Hippocampal formation (tissue), 2 donors: Measurements from ENCODE around the gene SLC29A1.

Experiments
- DNase-seq, 2 donors: peaks; one replicate each; lab custom pipeline; 2025; lab: John Stamatoyannopoulos, UW

Gene SLC29A1

GRCh38 chr6:44237021-44237812 lies 13.8 kb downstream of the SLC29A1 start:
- peak; percentile 52 to 69 for DNase-seq

DNA sequence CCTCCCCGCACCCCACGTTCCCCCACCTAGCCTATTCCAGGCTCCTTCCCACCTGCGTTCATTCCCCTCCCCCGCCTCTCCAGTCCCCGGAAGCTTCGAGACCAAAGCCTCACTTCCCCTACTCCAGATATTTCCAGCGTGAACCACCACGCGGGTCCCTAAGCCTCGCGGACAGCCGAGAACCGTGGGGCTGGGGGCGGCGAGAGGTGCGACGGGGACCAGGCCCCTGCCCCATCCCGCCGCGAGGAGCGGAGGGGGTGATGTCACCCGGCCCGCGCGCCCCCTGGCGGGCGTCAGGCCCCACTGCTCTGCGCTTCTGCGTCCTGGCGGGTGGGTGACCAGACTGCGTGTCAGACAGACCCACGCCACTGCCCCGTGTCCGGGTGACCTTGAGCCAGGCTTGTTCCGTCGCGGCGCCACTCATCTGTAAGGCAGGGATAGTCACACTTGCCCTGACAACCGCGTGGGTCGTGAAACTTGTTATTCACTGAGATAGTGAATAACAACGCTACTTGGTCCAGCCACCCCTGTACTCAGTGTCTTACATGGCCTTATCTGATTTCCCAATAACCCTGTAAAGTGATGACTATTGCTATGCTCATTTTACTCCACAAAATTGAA lies 14.5 kb downstream of the SLC29A1 start:
- peak; percentile 38 to 79 for DNase-seq

GRCh38 chr6:44238687-44239350 lies 15.4 kb downstream of the SLC29A1 start:
- no peak for DNase-seq

DNA sequence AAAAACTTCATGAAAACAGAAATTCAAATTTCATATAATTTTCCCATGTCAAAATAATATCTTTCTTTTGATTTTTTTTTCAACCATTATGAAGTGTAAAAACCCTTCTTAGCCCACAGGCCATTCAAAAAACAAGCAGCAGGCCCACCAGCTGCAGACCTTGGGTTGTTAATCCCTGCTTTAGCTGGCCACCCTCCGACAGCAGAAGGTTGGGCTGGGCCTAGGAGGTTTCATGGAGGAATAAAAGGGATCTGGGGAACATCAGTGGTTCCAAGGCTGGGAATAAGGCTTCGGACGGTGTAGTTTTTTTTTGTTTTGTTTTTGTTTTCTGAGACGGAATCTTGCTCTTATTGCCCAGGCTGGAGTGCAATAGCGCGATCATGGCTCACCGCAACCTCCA lies 19.9 kb downstream of the SLC29A1 start:
- no peak for DNase-seq

DNA sequence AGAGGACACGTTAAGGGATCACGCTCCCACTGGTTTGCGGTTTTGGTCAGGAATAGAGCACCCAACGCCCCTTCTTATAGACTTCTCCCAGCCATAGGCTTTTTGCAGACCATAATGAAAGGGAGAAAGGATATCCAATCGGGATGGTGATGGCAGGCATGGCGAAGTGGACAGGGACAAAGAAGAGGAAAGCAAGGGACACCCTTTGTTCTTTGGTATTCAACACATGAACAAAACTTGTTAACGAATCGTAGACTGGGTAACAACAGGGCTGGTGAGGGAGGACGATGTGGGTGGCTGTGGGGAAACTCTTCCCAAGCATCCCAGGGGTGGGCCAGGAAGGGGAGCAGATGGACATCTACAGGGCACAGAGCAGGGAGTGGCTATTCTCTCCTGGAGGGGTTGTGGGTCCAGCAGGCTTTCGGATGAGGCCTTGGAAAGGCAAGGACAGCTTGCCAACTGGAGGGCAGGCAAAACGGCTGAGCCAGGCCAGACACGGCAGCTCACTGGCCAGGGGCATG lies 22.1 kb downstream of the SLC29A1 start:
- no peak for DNase-seq

DNA sequence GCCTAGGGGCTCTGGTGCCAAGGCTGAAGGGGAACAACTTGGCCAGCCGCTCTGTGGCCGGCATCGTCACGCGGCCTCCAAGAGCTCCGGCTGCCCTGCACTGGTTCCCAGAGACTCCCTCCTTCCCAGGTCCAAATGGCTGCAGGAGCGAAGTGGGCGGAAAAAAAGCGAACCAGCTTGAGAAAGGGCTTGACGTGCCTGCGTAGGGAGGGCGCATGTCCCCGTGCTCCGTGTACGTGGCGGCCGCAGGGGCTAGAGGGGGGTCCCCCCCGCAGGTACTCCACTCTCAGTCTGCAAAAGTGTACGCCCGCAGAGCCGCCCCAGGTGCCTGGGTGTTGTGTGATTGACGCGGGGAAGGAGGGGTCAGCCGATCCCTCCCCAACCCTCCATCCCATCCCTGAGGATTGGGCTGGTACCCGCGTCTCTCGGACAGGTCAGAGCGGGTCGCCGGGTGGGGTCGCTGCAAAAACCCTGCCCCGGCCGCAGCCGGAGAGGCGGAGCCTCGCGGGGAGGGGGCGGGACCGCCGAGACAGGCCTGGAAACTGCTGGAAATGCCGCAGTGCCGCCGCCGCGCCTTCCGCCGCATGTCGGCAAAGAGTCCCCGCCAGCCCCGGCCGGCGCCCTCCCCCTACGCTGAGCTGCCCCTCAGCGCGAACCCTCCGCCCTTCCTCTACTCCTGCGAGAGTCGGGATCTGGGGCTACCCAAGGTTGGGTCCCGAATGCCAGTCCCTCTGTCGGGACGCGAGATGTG lies 22.7 kb downstream of the SLC29A1 start:
- peak; percentile 75 to 81 for DNase-seq

DNA sequence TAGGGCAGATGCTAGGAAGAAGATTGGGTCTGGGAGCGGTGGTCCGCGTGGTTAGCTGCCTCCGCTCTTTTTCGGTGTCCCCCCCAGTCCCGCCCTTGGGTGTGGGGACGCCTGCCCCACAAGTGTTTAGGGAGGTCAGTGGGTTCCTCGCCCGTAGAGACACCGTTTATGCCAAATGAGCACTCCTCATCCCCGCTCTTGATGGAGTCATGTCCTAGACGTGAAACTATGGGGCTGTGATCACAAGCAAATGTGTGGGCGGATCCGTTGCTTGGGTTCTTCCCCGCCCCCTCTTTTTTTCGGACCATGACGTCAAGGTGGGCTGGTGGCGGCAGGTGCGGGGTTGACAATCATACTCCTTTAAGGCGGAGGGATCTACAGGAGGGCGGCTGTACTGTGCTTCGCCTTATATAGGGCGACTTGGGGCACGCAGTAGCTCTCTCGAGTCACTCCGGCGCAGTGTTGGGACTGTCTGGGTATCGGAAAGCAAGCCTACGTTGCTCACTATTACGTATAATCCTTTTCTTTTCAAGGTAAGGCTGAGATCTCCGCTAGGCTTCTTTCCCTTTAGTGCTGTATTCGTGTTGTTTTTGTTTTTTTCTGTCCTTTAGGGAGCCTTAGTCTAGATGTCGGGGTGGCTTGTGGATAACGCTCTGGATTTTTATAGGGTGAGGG lies 23.4 kb downstream of the SLC29A1 start, which contains the start of gene HSP90AB1:
Gene HSP90AB1 (plus strand): TSS at position 439 of the 675 bp plus-strand sequence. CDS start 1,529 bp downstream, outside the sequence.
- peak; percentile 88 to 95 for DNase-seq

GRCh38 chr6:44247338-44248302 lies 24.2 kb downstream of the SLC29A1 start:
- peak in 1 of 2 donors; percentile 60 for DNase-seq

- DNase-seq, result no peak
Measured at GRCh38 chr6:44248579-44248978, 25.2 kb downstream of the SLC29A1 start.

DNA sequence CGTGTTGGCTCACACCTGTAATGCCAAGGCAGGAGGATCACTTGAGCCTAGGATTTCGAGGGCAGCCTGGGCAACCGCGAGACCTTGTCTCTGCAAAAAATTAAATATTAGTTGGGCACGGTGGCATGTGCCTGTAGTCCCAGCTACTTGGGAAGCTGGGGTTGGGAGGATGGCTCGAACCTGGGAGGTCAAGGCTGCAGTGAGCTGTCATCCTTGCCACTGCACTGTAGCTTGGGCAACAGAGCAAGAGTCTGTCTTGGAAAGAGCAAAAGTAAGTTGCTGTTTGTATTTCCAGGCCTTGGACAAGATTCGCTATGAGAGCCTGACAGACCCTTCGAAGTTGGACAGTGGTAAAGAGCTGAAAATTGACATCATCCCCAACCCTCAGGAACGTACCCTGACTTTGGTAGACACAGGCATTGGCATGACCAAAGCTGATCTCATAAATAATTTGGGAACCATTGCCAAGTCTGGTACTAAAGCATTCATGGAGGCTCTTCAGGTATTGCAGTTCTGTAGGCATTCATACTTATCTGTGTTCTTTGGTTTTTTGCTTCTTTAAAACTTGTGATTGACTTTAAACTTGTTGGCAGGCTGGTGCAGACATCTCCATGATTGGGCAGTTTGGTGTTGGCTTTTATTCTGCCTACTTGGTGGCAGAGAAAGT lies 25.8 kb downstream of the SLC29A1 start:
- no peak for DNase-seq

- no peak for DNase-seq
Measured at GRCh38 chr6:44250067-44250717, 26.8 kb downstream of the SLC29A1 start.

DNA sequence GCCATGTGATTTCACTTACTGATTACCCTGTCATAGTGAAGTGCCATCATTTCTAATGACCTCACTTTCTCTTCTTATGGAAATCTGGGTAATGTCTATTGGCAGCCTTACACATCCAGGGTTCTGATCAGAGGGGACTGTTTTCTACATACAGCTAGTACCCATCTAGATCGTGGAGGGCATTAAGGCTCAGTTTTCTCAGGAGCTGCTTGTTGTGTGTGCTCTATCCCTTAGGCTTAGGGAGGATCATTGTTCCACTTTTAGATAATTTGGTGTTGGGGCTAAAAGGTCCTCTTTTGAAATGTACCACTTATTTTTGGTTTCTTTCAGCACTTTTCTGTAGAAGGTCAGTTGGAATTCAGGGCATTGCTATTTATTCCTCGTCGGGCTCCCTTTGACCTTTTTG lies 27.3 kb downstream of the SLC29A1 start:
- no peak for DNase-seq

DNA sequence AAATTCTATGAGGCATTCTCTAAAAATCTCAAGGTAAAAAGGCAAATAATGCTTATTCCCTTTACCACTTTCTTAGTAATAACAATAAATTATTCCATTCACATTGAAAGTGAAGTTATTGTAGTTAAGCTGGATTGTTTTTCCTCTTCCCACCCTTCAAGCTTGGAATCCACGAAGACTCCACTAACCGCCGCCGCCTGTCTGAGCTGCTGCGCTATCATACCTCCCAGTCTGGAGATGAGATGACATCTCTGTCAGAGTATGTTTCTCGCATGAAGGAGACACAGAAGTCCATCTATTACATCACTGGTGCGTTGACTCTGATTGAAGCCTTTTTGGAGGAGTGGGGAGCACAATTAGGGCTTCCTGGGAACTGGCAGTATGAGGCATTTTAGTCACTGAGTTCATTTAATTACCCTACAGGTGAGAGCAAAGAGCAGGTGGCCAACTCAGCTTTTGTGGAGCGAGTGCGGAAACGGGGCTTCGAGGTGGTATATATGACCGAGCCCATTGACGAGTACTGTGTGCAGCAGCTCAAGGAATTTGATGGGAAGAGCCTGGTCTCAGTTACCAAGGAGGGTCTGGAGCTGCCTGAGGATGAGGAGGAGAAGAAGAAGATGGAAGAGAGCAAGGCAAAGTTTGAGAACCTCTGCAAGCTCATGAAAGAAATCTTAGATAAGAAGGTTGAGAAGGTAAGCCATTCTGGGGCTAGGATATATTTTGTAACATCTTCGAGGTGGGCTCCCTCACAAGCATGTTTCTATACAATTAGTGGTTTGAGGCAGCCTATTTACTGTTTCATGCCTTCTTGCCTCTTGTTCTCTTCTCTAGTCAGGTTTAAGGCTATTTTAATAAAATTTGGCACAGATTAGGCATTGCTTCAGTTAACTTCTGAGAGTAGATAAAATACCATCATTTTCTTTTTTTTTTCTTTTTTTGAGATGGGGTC lies 28.5 kb downstream of the SLC29A1 start:
- no peak for DNase-seq

GRCh38 chr6:44253307-44254101 lies 30.1 kb downstream of the SLC29A1 start:
- DNase-seq, result no peak

- no peak for DNase-seq
Measured at GRCh38 chr6:44254191-44255104, 31.1 kb downstream of the SLC29A1 start.
